ENCODE measurements around the gene DENND6A.
"Not testable (repeated sequence)": the region's sequence is repeated elsewhere in the genome, so short reads cannot be mapped to it uniquely, and the experiment has no call there.

DENND6A gene

DNA sequence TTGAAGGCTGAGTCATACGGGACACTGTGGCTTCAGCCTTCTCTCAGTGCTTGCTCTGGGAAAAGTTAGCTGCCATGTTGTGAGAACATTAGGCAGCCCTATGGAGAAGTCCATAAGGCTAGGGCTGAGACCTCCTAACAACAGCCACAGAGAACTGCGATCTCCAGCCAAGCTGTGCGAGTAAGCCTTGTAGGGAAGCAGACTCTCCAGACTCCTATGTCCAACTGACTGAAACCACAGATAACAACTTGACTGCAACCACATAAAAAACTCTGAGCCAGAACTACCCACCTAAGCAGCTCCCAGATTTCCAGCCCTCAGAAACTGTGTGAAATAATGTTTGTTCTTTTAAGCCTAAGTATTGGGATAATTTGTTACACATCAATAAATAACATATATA is 40.7 kb downstream of the DENND6A start:
- no peak overlapping the region for H3K27ac ChIP-seq (ENCODE audit: insufficient read depth in 1 of 2, low read depth in 1 of 2, low read length in 2 of 2, poor library complexity in 1 of 2, severe bottlenecking in 2 of 2)
- H3K36me3 ChIP-seq (ENCODE audit: control insufficient read depth in 4 of 4, insufficient read depth in 4 of 4, low read length in 3 of 4): peaks cover 6 to 51% (median 8%) of the 10 kb centered on the region in 4 experiments
- 93% methylated on average over 3 of the region's 3 CpGs for WGBS (ENCODE audit: insufficient coverage)
- POLR2A ChIA-PET: no interaction called here
- H3K4me1 ChIP-seq (ENCODE audit: control extremely low read depth in 1 of 4, control insufficient read depth in 4 of 4, insufficient read depth in 4 of 4, low read length in 3 of 4): no peaks in the 10 kb centered on the region
- CTCF ChIA-PET: interaction anchor here (0.9 to 1.4 kb wide), 3 partner anchors 15 to 174 kb away, joined by 3 to 4 read pairs (median 3); no protein-coding TSS in a partner anchor
- DNase-seq: peak in 1 of 3 donors; percentile 17
- no peak overlapping the region for H3K4me3 ChIP-seq (ENCODE audit: control insufficient read depth in 1 of 7, extremely low read depth in 1 of 7, insufficient read depth in 4 of 7, low read depth in 2 of 7, low read length in 6 of 7)
- H3K27me3 ChIP-seq (replicated peaks in 2 of 5; ENCODE audit: control insufficient read depth in 4 of 5, insufficient read depth in 5 of 5, low read length in 4 of 5): no peaks in the 10 kb centered on the region
- peaks cover 0 to 4% (median 3%) of the 10 kb centered on the region in 5 experiments for H3K9me3 ChIP-seq (ENCODE audit: control extremely low read depth in 1 of 5, control insufficient read depth in 4 of 5, insufficient read depth in 2 of 5, low read depth in 1 of 5, low read length in 4 of 5)

DNA sequence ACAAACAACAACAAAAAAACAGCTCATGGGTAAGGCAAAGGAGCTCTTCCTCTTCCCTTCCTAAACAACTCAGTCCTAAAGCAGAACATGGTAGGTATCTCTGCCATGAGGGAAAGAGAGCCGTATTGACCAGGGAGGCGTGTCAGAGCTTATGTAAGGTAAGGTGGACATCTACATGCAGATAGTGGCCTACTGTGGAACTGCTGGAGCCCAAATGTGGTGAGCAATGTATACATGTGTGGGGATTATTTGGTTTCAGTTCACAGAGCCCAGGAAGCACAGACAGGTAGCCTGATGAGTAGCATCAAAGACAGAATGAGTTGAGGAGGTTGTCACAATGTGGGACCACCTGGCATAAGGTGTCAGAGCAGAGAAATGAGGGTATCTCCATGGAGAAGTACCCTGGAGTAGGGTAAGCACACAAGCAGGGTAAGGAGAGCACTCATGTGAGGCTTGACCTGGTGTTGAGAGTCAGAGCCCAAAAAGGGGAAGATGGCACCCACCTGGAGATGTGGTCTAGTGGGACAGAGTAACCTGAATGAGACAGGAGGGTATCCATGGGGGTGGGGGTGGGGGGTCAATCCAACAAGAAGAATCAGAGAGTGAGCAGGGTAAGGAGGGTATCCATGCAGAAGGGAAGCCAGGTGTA is 45.5 kb downstream of the DENND6A start:
- H3K36me3 ChIP-seq (ENCODE audit: control insufficient read depth in 4 of 4, insufficient read depth in 4 of 4, low read length in 3 of 4): peaks cover 10 to 54% (median 15%) of the 10 kb centered on the region in 4 experiments
- peaks cover 0 to 4% (median 3%) of the 10 kb centered on the region in 5 experiments for H3K9me3 ChIP-seq (ENCODE audit: control extremely low read depth in 1 of 5, control insufficient read depth in 4 of 5, insufficient read depth in 2 of 5, low read depth in 1 of 5, low read length in 4 of 5)
- H3K4me3 ChIP-seq (ENCODE audit: control insufficient read depth in 1 of 7, extremely low read depth in 1 of 7, insufficient read depth in 4 of 7, low read depth in 2 of 7, low read length in 6 of 7): no peak overlapping the region
- H3K27ac ChIP-seq (ENCODE audit: insufficient read depth in 1 of 2, low read depth in 1 of 2, low read length in 2 of 2, poor library complexity in 1 of 2, severe bottlenecking in 2 of 2): no peak overlapping the region
- DNase-seq: no peak
- no peaks in the 10 kb centered on the region for H3K4me1 ChIP-seq (ENCODE audit: control extremely low read depth in 1 of 4, control insufficient read depth in 4 of 4, insufficient read depth in 4 of 4, low read length in 3 of 4)
- WGBS (ENCODE audit: insufficient coverage): 100% methylated on average over 1 of the region's 2 CpGs
- ChIA-PET POLR2A (no interaction called here), CTCF (interaction anchor here (0.7 to 2.0 kb wide), 4 partner anchors 11 to 186 kb away, joined by 3 to 6 read pairs (median 3); no protein-coding TSS in a partner anchor)
- no peaks in the 10 kb centered on the region for H3K27me3 ChIP-seq (replicated peaks in 2 of 5; ENCODE audit: control insufficient read depth in 4 of 5, insufficient read depth in 5 of 5, low read length in 4 of 5)

DNA sequence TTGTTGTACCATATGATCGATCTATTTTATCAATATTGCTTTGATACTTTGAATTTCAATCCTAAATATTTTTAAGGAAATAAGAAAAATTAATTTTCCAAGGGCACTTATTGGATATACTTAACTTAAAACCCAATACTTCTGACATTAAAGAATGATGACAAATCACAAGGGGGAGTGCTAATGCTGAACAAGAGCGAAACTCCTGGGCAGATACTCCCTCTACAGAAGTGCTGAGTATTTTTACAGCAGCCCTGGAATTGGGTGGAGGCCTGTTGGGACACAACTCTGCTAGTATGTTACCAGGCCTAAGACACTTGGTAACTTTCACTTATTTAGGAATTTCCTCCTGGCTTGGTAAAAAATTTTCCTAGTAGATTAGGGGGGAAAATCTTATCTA is 46.2 kb downstream of the DENND6A start:
- POLR2A ChIA-PET: no interaction called here
- peak; percentile 34 to 48 (median 42) for DNase-seq

DNA sequence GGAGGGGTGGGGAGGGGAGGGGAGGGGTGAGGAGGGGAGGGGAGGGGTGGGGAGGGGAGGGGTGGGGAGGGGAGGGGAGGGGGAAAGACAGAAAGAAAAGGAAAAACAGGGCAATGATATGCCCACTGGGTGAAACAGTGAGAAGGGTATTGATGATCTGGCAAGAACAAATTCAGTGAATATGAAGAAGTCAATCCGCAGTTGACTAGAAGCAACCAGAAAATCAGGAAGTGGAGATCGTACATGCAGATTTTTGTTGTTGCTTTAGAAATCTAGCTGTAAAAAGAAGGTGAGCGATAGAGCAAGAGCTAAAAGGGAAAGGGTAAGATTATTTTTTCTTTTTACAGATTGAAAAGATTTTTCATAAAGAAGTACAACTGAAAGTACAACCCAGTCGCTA is 48.1 kb downstream of the DENND6A start:
- no peak overlapping the region for H3K4me3 ChIP-seq (ENCODE audit: control insufficient read depth in 1 of 7, extremely low read depth in 1 of 7, insufficient read depth in 4 of 7, low read depth in 2 of 7, low read length in 6 of 7)
- ChIA-PET CTCF (interaction anchor here (1.0 to 1.9 kb wide), 6 partner anchors 15 to 211 kb away, joined by 3 to 7 read pairs (median 5); no protein-coding TSS in a partner anchor), POLR2A (no interaction called here)
- WGBS (ENCODE audit: insufficient coverage): 61% methylated on average over 2 of the region's 4 CpGs
- H3K36me3 ChIP-seq (ENCODE audit: control insufficient read depth in 4 of 4, insufficient read depth in 4 of 4, low read length in 3 of 4): peaks cover 13 to 53% (median 23%) of the 10 kb centered on the region in 4 experiments
- H3K27ac ChIP-seq (ENCODE audit: insufficient read depth in 1 of 2, low read depth in 1 of 2, low read length in 2 of 2, poor library complexity in 1 of 2, severe bottlenecking in 2 of 2): no peak overlapping the region
- no peaks in the 10 kb centered on the region for H3K4me1 ChIP-seq (ENCODE audit: control extremely low read depth in 1 of 4, control insufficient read depth in 4 of 4, insufficient read depth in 4 of 4, low read length in 3 of 4)
- no peaks in the 10 kb centered on the region for H3K27me3 ChIP-seq (replicated peaks in 2 of 5; ENCODE audit: control insufficient read depth in 4 of 5, insufficient read depth in 5 of 5, low read length in 4 of 5)
- DNase-seq: peak in 2 of 3 donors; percentile 18 to 57
- peaks cover 0 to 3% (median 0%) of the 10 kb centered on the region in 5 experiments for H3K9me3 ChIP-seq (ENCODE audit: control extremely low read depth in 1 of 5, control insufficient read depth in 4 of 5, insufficient read depth in 2 of 5, low read depth in 1 of 5, low read length in 4 of 5)

More for the DNA sequence above, 46.2 kb downstream of the DENND6A start:
- Histone ChIP-seq H3K4me3 (ENCODE audit: control insufficient read depth in 1 of 7, extremely low read depth in 1 of 7, insufficient read depth in 4 of 7, low read depth in 2 of 7, low read length in 6 of 7) (no peak overlapping the region), H3K9me3 (ENCODE audit: control extremely low read depth in 1 of 5, control insufficient read depth in 4 of 5, insufficient read depth in 2 of 5, low read depth in 1 of 5, low read length in 4 of 5) (peaks cover 0 to 4% (median 3%) of the 10 kb centered on the region in 5 experiments), H3K4me1 (ENCODE audit: control extremely low read depth in 1 of 4, control insufficient read depth in 4 of 4, insufficient read depth in 4 of 4, low read length in 3 of 4) (no peaks in the 10 kb centered on the region), H3K36me3 (ENCODE audit: control insufficient read depth in 4 of 4, insufficient read depth in 4 of 4, low read length in 3 of 4) (peaks cover 13 to 54% (median 16%) of the 10 kb centered on the region in 4 experiments), H3K27ac (ENCODE audit: insufficient read depth in 1 of 2, low read depth in 1 of 2, low read length in 2 of 2, poor library complexity in 1 of 2, severe bottlenecking in 2 of 2) (no peak overlapping the region), H3K27me3 (replicated peaks in 2 of 5; ENCODE audit: control insufficient read depth in 4 of 5, insufficient read depth in 5 of 5, low read length in 4 of 5) (no peaks in the 10 kb centered on the region)
- 100% methylated on average over 1 of the region's 2 CpGs for WGBS (ENCODE audit: insufficient coverage)
- CTCF ChIA-PET: interaction anchor here (1.1 to 2.0 kb wide), 3 partner anchors 11 to 187 kb away, joined by 3 to 6 read pairs (median 3); no protein-coding TSS in a partner anchor

DNA sequence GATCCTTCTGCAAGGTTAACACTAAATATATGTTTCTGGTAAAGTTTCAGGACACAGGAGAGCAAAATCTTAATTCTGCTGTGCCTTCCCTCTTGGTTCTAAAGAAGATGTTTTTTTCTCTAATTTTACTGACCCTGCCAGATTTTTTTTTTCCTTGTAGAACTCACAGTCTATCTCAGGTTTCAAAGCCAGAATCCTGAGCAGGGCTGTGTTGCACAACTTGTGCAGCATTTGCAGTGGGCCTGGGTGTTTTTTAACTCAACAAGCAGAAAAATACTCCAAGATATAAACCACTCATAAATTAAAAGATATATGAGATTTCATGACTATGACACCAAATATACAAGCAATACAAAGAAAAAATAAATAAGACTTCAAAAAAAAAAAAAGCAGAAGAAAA is 55.5 kb downstream of the DENND6A start:
- DNase-seq: no peak
- H3K27ac ChIP-seq (ENCODE audit: insufficient read depth in 1 of 2, low read depth in 1 of 2, low read length in 2 of 2, poor library complexity in 1 of 2, severe bottlenecking in 2 of 2): no peak overlapping the region

DNA sequence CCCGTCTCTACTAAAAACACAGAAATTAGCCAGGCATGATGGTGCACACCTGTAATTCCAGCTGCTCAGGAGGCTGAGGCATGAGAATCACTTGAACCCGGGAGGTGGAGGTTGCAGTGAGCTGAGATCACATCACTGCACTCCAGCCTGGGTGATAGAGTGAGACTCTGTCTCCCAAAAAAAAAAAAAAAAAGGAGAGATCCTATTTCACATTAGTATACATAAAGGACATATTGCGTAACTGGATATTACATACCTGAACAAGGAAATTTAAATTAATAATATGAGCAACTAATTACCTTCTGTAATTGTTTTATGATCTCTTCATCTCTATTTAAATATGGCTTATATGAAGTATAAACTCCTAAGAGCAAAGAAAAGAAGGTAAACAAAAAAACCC is 58.6 kb downstream of the DENND6A start:
- CTCF ChIA-PET; H3K27me3 ChIP-seq (replicated peaks in 2 of 5; ENCODE audit: control insufficient read depth in 4 of 5, insufficient read depth in 5 of 5, low read length in 4 of 5); DNase-seq; H3K4me1 ChIP-seq (ENCODE audit: control extremely low read depth in 1 of 4, control insufficient read depth in 4 of 4, insufficient read depth in 4 of 4, low read length in 3 of 4); H3K27ac ChIP-seq (ENCODE audit: insufficient read depth in 1 of 2, low read depth in 1 of 2, low read length in 2 of 2, poor library complexity in 1 of 2, severe bottlenecking in 2 of 2); H3K4me3 ChIP-seq (ENCODE audit: control insufficient read depth in 1 of 7, extremely low read depth in 1 of 7, insufficient read depth in 4 of 7, low read depth in 2 of 7, low read length in 6 of 7); H3K9me3 ChIP-seq (ENCODE audit: control extremely low read depth in 1 of 5, control insufficient read depth in 4 of 5, insufficient read depth in 2 of 5, low read depth in 1 of 5, low read length in 4 of 5): not testable (repeated sequence)
- 90% methylated on average over 2 of the region's 3 CpGs for WGBS (ENCODE audit: insufficient coverage)
- peaks cover 21 to 53% (median 33%) of the 10 kb centered on the region in 4 experiments for H3K36me3 ChIP-seq (ENCODE audit: control insufficient read depth in 4 of 4, insufficient read depth in 4 of 4, low read length in 3 of 4)
- POLR2A ChIA-PET: interaction anchor here (0.7 kb wide), 1 partner anchor 114 kb away, joined by 5 read pairs; no protein-coding TSS in a partner anchor

More for the DNA sequence above, 55.5 kb downstream of the DENND6A start:
- ChIA-PET POLR2A (no interaction called here), CTCF (interaction anchor here (1.3 kb wide), 1 partner anchor 15 kb away, joined by 3 read pairs; no protein-coding TSS in a partner anchor)
- Histone ChIP-seq H3K9me3 (ENCODE audit: control extremely low read depth in 1 of 5, control insufficient read depth in 4 of 5, insufficient read depth in 2 of 5, low read depth in 1 of 5, low read length in 4 of 5) (no peaks in the 10 kb centered on the region), H3K36me3 (ENCODE audit: control insufficient read depth in 4 of 4, insufficient read depth in 4 of 4, low read length in 3 of 4) (peaks cover 22 to 58% (median 34%) of the 10 kb centered on the region in 4 experiments), H3K4me1 (ENCODE audit: control extremely low read depth in 1 of 4, control insufficient read depth in 4 of 4, insufficient read depth in 4 of 4, low read length in 3 of 4) (no peaks in the 10 kb centered on the region), H3K4me3 (ENCODE audit: control insufficient read depth in 1 of 7, extremely low read depth in 1 of 7, insufficient read depth in 4 of 7, low read depth in 2 of 7, low read length in 6 of 7) (no peak overlapping the region), H3K27me3 (replicated peaks in 2 of 5; ENCODE audit: control insufficient read depth in 4 of 5, insufficient read depth in 5 of 5, low read length in 4 of 5) (no peaks in the 10 kb centered on the region)

DNA sequence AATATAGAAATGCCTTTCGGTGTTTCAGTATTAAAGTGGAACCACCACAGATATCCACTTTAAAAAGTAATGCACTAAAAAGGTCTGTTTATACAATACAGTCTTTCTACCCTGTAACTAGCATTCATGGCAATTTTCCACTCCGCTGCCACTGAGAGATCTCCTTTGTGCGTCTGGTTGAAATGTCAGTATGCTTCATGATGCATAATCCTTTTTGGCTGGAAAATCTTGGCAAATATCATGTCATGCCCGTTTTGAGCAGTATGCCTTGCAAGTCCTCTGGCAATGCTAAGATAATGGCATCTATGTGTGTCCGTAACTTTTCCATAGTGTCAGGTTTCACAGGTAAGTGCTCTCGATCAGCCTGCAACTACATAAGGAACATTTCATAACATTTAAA is 64.9 kb downstream of the DENND6A start:
- H3K4me1 ChIP-seq (ENCODE audit: control extremely low read depth in 1 of 4, control insufficient read depth in 4 of 4, insufficient read depth in 4 of 4, low read length in 3 of 4): no peaks in the 10 kb centered on the region
- CTCF ChIA-PET: no interaction called here
- no peak for DNase-seq
- no peak overlapping the region for H3K4me3 ChIP-seq (ENCODE audit: control insufficient read depth in 1 of 7, extremely low read depth in 1 of 7, insufficient read depth in 4 of 7, low read depth in 2 of 7, low read length in 6 of 7)
- H3K9me3 ChIP-seq (ENCODE audit: control extremely low read depth in 1 of 5, control insufficient read depth in 4 of 5, insufficient read depth in 2 of 5, low read depth in 1 of 5, low read length in 4 of 5): no peaks in the 10 kb centered on the region
- no peak overlapping the region for H3K27ac ChIP-seq (ENCODE audit: insufficient read depth in 1 of 2, low read depth in 1 of 2, low read length in 2 of 2, poor library complexity in 1 of 2, severe bottlenecking in 2 of 2)
- 100% methylated on average over 3 of the region's 6 CpGs for WGBS (ENCODE audit: insufficient coverage)
- H3K27me3 ChIP-seq (replicated peaks in 2 of 5; ENCODE audit: control insufficient read depth in 4 of 5, insufficient read depth in 5 of 5, low read length in 4 of 5): no peaks in the 10 kb centered on the region
- POLR2A ChIA-PET: no interaction called here
- H3K36me3 ChIP-seq (ENCODE audit: control insufficient read depth in 4 of 4, insufficient read depth in 4 of 4, low read length in 3 of 4): peaks cover 23 to 62% (median 38%) of the 10 kb centered on the region in 4 experiments
